HEK293 (cell line): ENCODE results near the gene MACO1.

Experiments
- CTCF ChIA-PET: fragments of 350-600 bp; formaldehyde crosslinking; extraction: SDS; loops from one replicate; lab custom pipeline; 2021; ENCODE audit warnings: antibody characterized with exemption; lab: Yijun Ruan, JAX
- POLR2A ChIA-PET: fragments of 300-600 bp; formaldehyde crosslinking; extraction: SDS; loops from one replicate; lab custom pipeline; 2020; ENCODE audit warnings: antibody characterized with exemption, inconsistent platforms; lab: Yijun Ruan, JAX
- H3K27ac ChIP-seq: fragments of 200-500 bp; sonication (Bioruptor generic); 2 replicates; pipeline ENCODE4 v1.5.1; 2014; ENCODE audit warnings: low read depth, low read length, control low read depth, inconsistent platforms; ENCODE audit errors: extremely low read depth
- H3K36me3 ChIP-seq, 2 experiments: fragments of 200-500 bp in 1 of 2; sonication (Bioruptor generic) in 1 of 2; 1 replicate in 1 of 2; 2 replicates in 1 of 2; pipeline ENCODE4 v1.5.1; 2014 to 2017; ENCODE audit warnings: inconsistent platforms in 2 of 2, low read length in 2 of 2; ENCODE audit not compliant: control insufficient read depth in 2 of 2, insufficient read depth in 1 of 2
- H3K4me1 ChIP-seq: fragments of 200-500 bp; sonication (Bioruptor generic); 2 replicates; pipeline ENCODE4 v1.5.1; 2014; ENCODE audit warnings: mild to moderate bottlenecking, low read length, inconsistent platforms; ENCODE audit not compliant: control insufficient read depth, insufficient read depth
- H3K4me3 ChIP-seq: 2 replicates; pipeline ENCODE4 v1.5.1; 2011; ENCODE audit warnings: low read depth, mild to moderate bottlenecking, control low read depth, low read length, moderate library complexity
- H3K9me3 ChIP-seq: fragments of 200-500 bp; sonication (Bioruptor generic); 2 replicates; pipeline ENCODE4 v1.5.1; 2014; ENCODE audit warnings: low read depth, low read length, inconsistent platforms; ENCODE audit not compliant: control insufficient read depth, insufficient read depth
- HOXC10 ChIP-seq: sonication (generic); formaldehyde crosslinking; IDR thresholded peaks from 2 replicates; pipeline ENCODE4 v1.8.1; 2023; ENCODE audit warnings: mild to moderate bottlenecking, missing genetic modification reagents
- KLF8 ChIP-seq: fragments of 450-650 bp; formaldehyde crosslinking; IDR thresholded peaks from 2 replicates; pipeline ENCODE4 v1.5.1; 2016; ENCODE audit warnings: missing biosample characterization, missing genetic modification characterization
- ZBTB17 ChIP-seq: fragments of 450-650 bp; formaldehyde crosslinking; IDR thresholded peaks from 2 replicates; pipeline ENCODE4 v1.5.1; 2016; ENCODE audit warnings: missing biosample characterization, missing genetic modification characterization
- ZEB2 ChIP-seq: fragments of 450-650 bp; formaldehyde crosslinking; IDR thresholded peaks from 2 replicates; pipeline ENCODE4 v1.5.1; 2016; ENCODE audit warnings: missing biosample characterization, missing genetic modification characterization
- ZFP37 ChIP-seq: fragments of 450-650 bp; formaldehyde crosslinking; IDR thresholded peaks from 2 replicates; pipeline ENCODE4 v1.5.1; 2016; ENCODE audit warnings: missing biosample characterization, missing genetic modification characterization
- ZFP69B ChIP-seq: fragments of 450-650 bp; formaldehyde crosslinking; IDR thresholded peaks from 2 replicates; pipeline ENCODE4 v1.5.1; 2016; ENCODE audit warnings: missing biosample characterization, missing genetic modification characterization
- ZNF112 ChIP-seq: fragments of 450-650 bp; formaldehyde crosslinking; IDR thresholded peaks from 2 replicates; pipeline ENCODE4 v1.5.0; 2017; ENCODE audit warnings: missing biosample characterization, missing genetic modification characterization
- ZNF138 ChIP-seq: fragments of 450-650 bp; formaldehyde crosslinking; IDR thresholded peaks from 2 replicates; pipeline ENCODE4 v1.5.1; 2016; ENCODE audit warnings: missing biosample characterization, missing genetic modification characterization, borderline replicate concordance
- ZNF169 ChIP-seq: fragments of 450-650 bp; formaldehyde crosslinking; IDR thresholded peaks from 2 replicates; pipeline ENCODE4 v1.5.1; 2016; ENCODE audit warnings: missing biosample characterization, missing genetic modification characterization
- ZNF202 ChIP-seq: fragments of 450-650 bp; formaldehyde crosslinking; IDR thresholded peaks from 2 replicates; pipeline ENCODE4 v1.5.1; 2016; ENCODE audit warnings: missing biosample characterization, missing genetic modification characterization, borderline replicate concordance
- ZNF391 ChIP-seq: fragments of 450-650 bp; formaldehyde crosslinking; IDR thresholded peaks from 2 replicates; pipeline ENCODE4 v1.5.1; 2016; ENCODE audit warnings: low read depth, missing biosample characterization, missing genetic modification characterization, borderline replicate concordance
- ZNF404 ChIP-seq: fragments of 450-650 bp; formaldehyde crosslinking; IDR thresholded peaks from 2 replicates; pipeline ENCODE4 v1.5.1; 2017; ENCODE audit warnings: missing biosample characterization, missing genetic modification characterization
- ZNF48 ChIP-seq: fragments of 450-650 bp; formaldehyde crosslinking; IDR thresholded peaks from 2 replicates; pipeline ENCODE4 v1.5.1; 2016; ENCODE audit warnings: missing biosample characterization, missing genetic modification characterization
- ZNF530 ChIP-seq: fragments of 450-650 bp; formaldehyde crosslinking; IDR thresholded peaks from 2 replicates; pipeline ENCODE4 v1.5.1; 2016; ENCODE audit warnings: low read depth, missing biosample characterization, missing genetic modification characterization
- ZNF596 ChIP-seq: fragments of 450-650 bp; IDR thresholded peaks from 2 replicates; pipeline ENCODE4 v1.5.0; 2018; ENCODE audit warnings: missing biosample characterization, mild to moderate bottlenecking, missing genetic modification characterization, moderate library complexity
- ZNF610 ChIP-seq: fragments of 450-650 bp; formaldehyde crosslinking; IDR thresholded peaks from 2 replicates; pipeline ENCODE4 v1.5.1; 2016; ENCODE audit warnings: missing biosample characterization, missing genetic modification characterization, borderline replicate concordance
- ZNF629 ChIP-seq: fragments of 450-650 bp; formaldehyde crosslinking; IDR thresholded peaks from 2 replicates; pipeline ENCODE4 v1.5.1; 2017; ENCODE audit warnings: missing biosample characterization, missing genetic modification characterization
- ZNF677 ChIP-seq: fragments of 450-650 bp; IDR thresholded peaks from 2 replicates; pipeline ENCODE4 v1.5.0; 2018; ENCODE audit warnings: missing biosample characterization, mild to moderate bottlenecking, missing genetic modification characterization, moderate library complexity
- ZXDB ChIP-seq: fragments of 450-650 bp; formaldehyde crosslinking; IDR thresholded peaks from 2 replicates; pipeline ENCODE4 v1.5.1; 2016; ENCODE audit warnings: missing biosample characterization, missing genetic modification characterization
- TF ChIP-seq, protein P1 (sequence below): fragments of 450-650 bp; formaldehyde crosslinking; IDR thresholded peaks from 2 replicates; pipeline ENCODE4 v1.5.1; 2016; ENCODE audit warnings: missing biosample characterization, missing genetic modification characterization, low read depth
- TF ChIP-seq, protein P2 (sequence below): fragments of 450-650 bp; formaldehyde crosslinking; IDR thresholded peaks from 2 replicates; pipeline ENCODE4 v1.5.1; 2017; ENCODE audit warnings: missing biosample characterization, missing genetic modification characterization
- TF ChIP-seq, protein P3 (sequence below): fragments of 450-650 bp; formaldehyde crosslinking; IDR thresholded peaks from 2 replicates; pipeline ENCODE4 v1.5.1; 2016; ENCODE audit warnings: missing biosample characterization, missing genetic modification characterization
- TF ChIP-seq, protein P4 (sequence below): fragments of 450-650 bp; IDR thresholded peaks from 2 replicates; pipeline ENCODE4 v1.5.1; 2018; ENCODE audit warnings: missing biosample characterization, missing genetic modification characterization

MACO1 gene

DNA sequence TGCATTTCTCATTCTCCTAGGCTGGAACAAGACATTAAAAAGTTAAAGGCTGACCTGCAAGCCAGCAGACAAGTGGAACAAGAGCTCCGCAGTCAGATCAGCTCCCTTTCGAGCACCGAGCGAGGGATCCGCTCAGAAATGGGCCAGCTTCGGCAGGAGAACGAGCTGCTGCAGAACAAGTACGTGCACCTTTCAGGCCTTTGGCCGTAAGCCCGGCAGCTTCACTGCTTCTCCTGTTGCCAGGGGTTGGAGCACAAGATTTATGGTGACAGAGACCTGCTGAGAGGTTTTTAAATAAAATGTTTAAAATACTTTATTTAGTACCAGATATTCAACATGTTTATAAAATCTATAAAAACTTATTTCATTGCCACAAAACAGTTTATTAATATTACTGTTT is 53.4 kb downstream of the MACO1 start (continued):
- TF ChIP-seq, protein P1, sequence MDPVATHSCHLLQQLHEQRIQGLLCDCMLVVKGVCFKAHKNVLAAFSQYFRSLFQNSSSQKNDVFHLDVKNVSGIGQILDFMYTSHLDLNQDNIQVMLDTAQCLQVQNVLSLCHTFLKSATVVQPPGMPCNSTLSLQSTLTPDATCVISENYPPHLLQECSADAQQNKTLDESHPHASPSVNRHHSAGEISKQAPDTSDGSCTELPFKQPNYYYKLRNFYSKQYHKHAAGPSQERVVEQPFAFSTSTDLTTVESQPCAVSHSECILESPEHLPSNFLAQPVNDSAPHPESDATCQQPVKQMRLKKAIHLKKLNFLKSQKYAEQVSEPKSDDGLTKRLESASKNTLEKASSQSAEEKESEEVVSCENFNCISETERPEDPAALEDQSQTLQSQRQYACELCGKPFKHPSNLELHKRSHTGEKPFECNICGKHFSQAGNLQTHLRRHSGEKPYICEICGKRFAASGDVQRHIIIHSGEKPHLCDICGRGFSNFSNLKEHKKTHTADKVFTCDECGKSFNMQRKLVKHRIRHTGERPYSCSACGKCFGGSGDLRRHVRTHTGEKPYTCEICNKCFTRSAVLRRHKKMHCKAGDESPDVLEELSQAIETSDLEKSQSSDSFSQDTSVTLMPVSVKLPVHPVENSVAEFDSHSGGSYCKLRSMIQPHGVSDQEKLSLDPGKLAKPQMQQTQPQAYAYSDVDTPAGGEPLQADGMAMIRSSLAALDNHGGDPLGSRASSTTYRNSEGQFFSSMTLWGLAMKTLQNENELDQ (tag by site-specific recombination): no peak
- TF ChIP-seq ZNF138 (tag by site-specific recombination): no peak
- TF ChIP-seq, protein P2, sequence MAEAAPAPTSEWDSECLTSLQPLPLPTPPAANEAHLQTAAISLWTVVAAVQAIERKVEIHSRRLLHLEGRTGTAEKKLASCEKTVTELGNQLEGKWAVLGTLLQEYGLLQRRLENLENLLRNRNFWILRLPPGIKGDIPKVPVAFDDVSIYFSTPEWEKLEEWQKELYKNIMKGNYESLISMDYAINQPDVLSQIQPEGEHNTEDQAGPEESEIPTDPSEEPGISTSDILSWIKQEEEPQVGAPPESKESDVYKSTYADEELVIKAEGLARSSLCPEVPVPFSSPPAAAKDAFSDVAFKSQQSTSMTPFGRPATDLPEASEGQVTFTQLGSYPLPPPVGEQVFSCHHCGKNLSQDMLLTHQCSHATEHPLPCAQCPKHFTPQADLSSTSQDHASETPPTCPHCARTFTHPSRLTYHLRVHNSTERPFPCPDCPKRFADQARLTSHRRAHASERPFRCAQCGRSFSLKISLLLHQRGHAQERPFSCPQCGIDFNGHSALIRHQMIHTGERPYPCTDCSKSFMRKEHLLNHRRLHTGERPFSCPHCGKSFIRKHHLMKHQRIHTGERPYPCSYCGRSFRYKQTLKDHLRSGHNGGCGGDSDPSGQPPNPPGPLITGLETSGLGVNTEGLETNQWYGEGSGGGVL (tag by site-specific recombination): no peak
- no peak for TF ChIP-seq ZXDB (tag by site-specific recombination)
- no peak for TF ChIP-seq ZNF629
- no peak for TF ChIP-seq ZNF391 (tag by site-specific recombination)
- TF ChIP-seq ZNF530 (tag by site-specific recombination): no peak
- TF ChIP-seq ZNF202 (tag by site-specific recombination): no peak
- no peak for TF ChIP-seq ZEB2
- no peak for TF ChIP-seq KLF8 (tag by site-specific recombination)
- peak; percentile 91 for TF ChIP-seq ZBTB17 (tag by site-specific recombination)
- 0 out of 2 replicates have a peak, but pooled peaks have one; percentile 44 for TF ChIP-seq ZNF596 (tag by site-specific recombination)
- no peak for TF ChIP-seq ZNF677 (tag by site-specific recombination)
- no peak for TF ChIP-seq ZNF169 (tag by site-specific recombination)

DNA sequence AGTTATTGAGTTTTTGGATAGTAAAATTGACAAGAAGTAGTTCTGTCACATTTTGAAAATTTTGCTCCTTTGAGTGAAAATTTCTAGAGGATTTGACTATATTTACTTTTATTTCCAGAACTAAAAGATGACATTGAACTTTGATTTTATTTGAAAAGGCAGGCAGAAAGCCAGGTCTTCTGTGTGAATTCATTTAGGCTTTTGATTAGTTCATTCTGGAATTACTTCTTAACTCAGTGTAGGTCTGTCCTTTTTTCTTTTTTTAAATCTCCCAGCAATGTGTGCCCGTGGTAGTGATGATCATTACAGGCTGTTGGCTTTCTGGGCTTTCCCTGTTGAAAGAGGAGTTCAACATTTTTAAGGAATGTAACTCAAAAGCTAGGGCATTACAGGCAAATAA is 53.8 kb downstream of the MACO1 start:
- no peaks in the 10 kb centered on the region for H3K9me3 ChIP-seq
- peaks cover 0 to 27% of the 10 kb centered on the region in 2 experiments; a peak in 2 of 3 replicates for H3K36me3 ChIP-seq
- H3K4me3 ChIP-seq: no peak overlapping the region
- no peak overlapping the region for H3K27ac ChIP-seq
- CTCF ChIA-PET: interaction anchor here (0.8 to 1.5 kb wide), 2 partner anchors 8 to 296 kb away, joined by 4 to 5 read pairs; no protein-coding TSS in a partner anchor
- POLR2A ChIA-PET: no interaction called here
- peaks cover 4% of the 10 kb centered on the region; the same call in 1 of the 2 replicates for H3K4me1 ChIP-seq
- no peak for TF ChIP-seq ZFP69B (tag by site-specific recombination)
- TF ChIP-seq, protein P3, sequence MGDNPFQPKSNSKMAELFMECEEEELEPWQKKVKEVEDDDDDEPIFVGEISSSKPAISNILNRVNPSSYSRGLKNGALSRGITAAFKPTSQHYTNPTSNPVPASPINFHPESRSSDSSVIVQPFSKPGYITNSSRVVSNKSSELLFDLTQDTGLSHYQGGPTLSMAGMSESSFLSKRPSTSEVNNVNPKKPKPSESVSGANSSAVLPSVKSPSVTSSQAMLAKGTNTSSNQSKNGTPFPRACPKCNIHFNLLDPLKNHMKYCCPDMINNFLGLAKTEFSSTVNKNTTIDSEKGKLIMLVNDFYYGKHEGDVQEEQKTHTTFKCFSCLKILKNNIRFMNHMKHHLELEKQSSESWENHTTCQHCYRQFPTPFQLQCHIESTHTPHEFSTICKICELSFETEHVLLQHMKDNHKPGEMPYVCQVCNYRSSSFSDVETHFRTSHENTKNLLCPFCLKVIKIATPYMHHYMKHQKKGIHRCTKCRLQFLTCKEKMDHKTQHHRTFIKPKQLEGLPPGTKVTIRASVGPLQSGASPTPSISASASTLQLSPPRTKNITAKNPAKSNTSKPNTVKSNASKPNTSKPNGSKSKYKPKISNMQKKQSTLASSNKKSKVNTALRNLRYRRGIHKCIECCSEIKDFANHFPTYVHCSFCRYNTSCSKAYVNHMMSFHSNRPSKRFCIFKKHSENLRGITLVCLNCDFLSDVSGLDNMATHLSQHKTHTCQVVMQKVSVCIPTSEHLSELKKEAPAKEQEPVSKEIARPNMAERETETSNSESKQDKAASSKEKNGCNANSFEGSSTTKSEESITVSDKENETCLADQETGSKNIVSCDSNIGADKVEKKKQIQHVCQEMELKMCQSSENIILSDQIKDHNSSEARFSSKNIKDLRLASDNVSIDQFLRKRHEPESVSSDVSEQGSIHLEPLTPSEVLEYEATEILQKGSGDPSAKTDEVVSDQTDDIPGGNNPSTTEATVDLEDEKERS (tag by site-specific recombination): no peak
- no peak for TF ChIP-seq ZNF596 (tag by site-specific recombination)
- no peak for TF ChIP-seq ZFP37
- TF ChIP-seq, protein P4, sequence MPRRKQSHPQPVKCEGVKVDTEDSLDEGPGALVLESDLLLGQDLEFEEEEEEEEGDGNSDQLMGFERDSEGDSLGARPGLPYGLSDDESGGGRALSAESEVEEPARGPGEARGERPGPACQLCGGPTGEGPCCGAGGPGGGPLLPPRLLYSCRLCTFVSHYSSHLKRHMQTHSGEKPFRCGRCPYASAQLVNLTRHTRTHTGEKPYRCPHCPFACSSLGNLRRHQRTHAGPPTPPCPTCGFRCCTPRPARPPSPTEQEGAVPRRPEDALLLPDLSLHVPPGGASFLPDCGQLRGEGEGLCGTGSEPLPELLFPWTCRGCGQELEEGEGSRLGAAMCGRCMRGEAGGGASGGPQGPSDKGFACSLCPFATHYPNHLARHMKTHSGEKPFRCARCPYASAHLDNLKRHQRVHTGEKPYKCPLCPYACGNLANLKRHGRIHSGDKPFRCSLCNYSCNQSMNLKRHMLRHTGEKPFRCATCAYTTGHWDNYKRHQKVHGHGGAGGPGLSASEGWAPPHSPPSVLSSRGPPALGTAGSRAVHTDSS (tag by site-specific recombination): no peak
- no peak for TF ChIP-seq HOXC10
- no peak for TF ChIP-seq ZNF112 (tag by site-specific recombination)
- TF ChIP-seq ZEB2: no peak
- no peak for TF ChIP-seq ZNF610 (tag by site-specific recombination)
- no peak for TF ChIP-seq ZNF48 (tag by site-specific recombination)
- no peak for TF ChIP-seq ZNF202 (tag by site-specific recombination)
- TF ChIP-seq ZNF404 (tag by site-specific recombination): no peak
